Right hindlimb (tissue), 1 donor: ENCODE measurements around the gene RHOT1.
"Not testable (repeated sequence)": the region's sequence is repeated elsewhere in the genome, so short reads cannot be mapped to it uniquely, and the experiment has no call there.

Source experiments
- DNase-seq: peaks from one replicate; pipeline ENCODE4 v3.0.0-alpha.2; 2018

The RHOT1 gene

GRCh38 chr17:32240750-32241149 is 98.4 kb downstream of the RHOT1 start:
- DNase-seq = peak; percentile 61

GRCh38 chr17:32241640-32242039 is 99.3 kb downstream of the RHOT1 start:
- DNase-seq = no peak

- DNase-seq = no peak
These were observed 107.2 kb downstream of the RHOT1 start for GRCh38 chr17:32249475-32249874.

- DNase-seq = peak; percentile 78
These were observed 110.9 kb downstream of the RHOT1 start for GRCh38 chr17:32253117-32253611.

- DNase-seq = no peak
These were observed 113.9 kb downstream of the RHOT1 start for GRCh38 chr17:32256012-32256700.

GRCh38 chr17:32256701-32257019 is 114.4 kb downstream of the RHOT1 start:
- no peak for DNase-seq

GRCh38 chr17:32258383-32259140 is 116.3 kb downstream of the RHOT1 start:
- no peak for DNase-seq

GRCh38 chr17:32259586-32259985 is 117.3 kb downstream of the RHOT1 start:
- no peak for DNase-seq

- no peak for DNase-seq
These were observed 119.1 kb downstream of the RHOT1 start for GRCh38 chr17:32261417-32261736.

GRCh38 chr17:32261936-32262510 is 119.7 kb downstream of the RHOT1 start:
- DNase-seq = no peak

GRCh38 chr17:32263515-32263914 is 121.2 kb downstream of the RHOT1 start:
- not testable (repeated sequence) for DNase-seq

- no peak for DNase-seq
These were observed 122.0 kb downstream of the RHOT1 start for GRCh38 chr17:32264140-32264799.

- no peak for DNase-seq
These were observed 122.5 kb downstream of the RHOT1 start for GRCh38 chr17:32264823-32265191.

GRCh38 chr17:32265192-32265923 is 123.1 kb downstream of the RHOT1 start, which contains the start of gene RHBDL3:
RHBDL3 (plus strand) TSS chr17:32265832; CDS start chr17:32266190, 358 bp downstream.
- peak; percentile 48 for DNase-seq

- DNase-seq = no peak
These were observed 123.7 kb downstream of the RHOT1 start for GRCh38 chr17:32266051-32266388.

GRCh38 chr17:32266389-32267301 is 124.3 kb downstream of the RHOT1 start:
- DNase-seq = no peak

GRCh38 chr17:32267690-32268205 is 125.4 kb downstream of the RHOT1 start:
- DNase-seq = no peak

GRCh38 chr17:32268734-32269288 is 126.5 kb downstream of the RHOT1 start:
- DNase-seq = no peak

GRCh38 chr17:32269377-32269776 is 127.1 kb downstream of the RHOT1 start:
- no peak for DNase-seq

GRCh38 chr17:32271844-32272243 is 129.5 kb downstream of the RHOT1 start:
- DNase-seq = no peak

GRCh38 chr17:32274101-32274500 is 131.8 kb downstream of the RHOT1 start:
- no peak for DNase-seq
